Measurements from ENCODE around the gene SETD7.

The SETD7 gene

GRCh38 chr4:139556071-139556723 is at the start of gene SETD7:
SETD7 (minus strand) TSS chr4:139556219; CDS start chr4:139556137, 82 bp downstream.
- DNase-seq: peak; percentile 64 to 71

DNA sequence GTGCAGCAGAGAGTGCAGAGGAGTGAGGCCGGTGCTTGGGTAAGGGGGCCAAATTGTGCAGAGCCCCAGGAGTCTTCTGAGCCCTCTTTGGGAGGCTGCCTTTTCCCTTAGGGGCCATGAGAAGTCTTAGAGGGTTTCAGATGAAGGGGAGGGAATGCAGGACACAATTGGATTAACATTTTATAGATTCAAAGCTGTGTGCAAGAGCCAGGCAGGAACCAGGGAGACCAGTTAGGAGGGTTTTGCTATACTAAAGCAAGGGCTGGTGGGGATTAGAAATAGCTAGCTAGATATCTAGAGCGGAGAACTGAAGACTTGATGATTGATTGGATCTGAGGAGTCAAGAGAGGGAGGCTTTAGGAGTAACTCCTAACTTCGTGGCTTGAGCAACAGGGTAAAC is 49.5 kb upstream of the SETD7 start:
- no peak for DNase-seq

- peak in 1 of 2 experiments; percentile 19 for DNase-seq
These were observed 47.8 kb upstream of the SETD7 start for GRCh38 chr4:139603576-139604410.

- no peak for DNase-seq
These were observed 46.8 kb upstream of the SETD7 start for GRCh38 chr4:139602776-139603360.

DNA sequence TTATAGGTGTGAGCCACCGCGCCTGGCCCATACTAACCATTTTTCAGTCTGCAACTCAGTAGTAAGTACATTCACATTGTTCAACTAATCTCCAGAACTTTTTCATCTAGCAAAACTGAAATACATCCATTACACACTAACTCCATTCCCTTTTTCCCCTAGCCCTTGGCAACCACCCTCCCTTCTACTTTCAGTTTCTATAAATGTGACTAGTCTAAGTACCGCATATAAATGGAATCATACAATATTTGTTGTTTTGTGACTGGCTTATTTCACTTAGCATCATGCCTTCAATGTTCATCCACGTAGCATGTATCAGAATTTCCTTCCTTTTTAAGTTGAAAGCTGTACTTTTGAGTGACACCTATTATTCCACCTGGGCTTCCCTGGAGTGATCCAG is 44.6 kb upstream of the SETD7 start:
- DNase-seq: no peak

DNA sequence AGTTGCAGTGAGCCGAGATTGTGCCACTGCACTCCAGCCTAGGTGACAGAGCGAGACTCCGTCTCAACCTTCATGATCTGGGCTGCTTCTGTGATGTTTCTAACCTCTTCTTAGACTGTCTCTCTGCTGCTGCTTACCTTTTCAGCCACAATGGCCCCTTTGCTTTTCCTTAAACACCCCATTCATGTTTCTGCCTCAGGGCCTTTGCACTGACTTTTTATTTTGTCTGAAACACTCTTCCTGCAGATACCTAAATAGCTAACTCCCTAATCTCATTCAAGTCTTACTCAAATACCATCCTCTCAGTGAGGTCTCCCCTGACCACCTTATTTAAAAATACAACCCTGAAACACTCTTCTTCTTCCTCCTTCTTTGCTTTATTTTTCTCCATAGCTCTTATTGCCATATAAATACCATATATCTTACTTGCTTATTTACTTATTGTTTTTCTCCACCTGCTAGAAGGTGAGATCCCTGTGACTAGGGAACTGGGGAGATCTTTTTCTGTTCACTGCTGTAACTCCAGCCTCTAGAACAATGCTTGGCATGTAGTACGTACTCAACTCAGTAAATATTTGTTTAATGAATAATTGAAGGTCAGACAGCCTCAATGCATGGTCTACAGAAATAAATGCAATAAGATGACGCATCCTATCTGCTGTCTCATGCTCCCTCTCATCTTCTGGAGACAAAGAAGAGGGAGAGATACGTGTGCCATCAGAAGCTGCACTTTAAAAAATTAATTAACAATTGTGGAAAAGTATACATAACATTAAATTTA is 43.8 kb upstream of the SETD7 start:
- DNase-seq: no peak

DNA sequence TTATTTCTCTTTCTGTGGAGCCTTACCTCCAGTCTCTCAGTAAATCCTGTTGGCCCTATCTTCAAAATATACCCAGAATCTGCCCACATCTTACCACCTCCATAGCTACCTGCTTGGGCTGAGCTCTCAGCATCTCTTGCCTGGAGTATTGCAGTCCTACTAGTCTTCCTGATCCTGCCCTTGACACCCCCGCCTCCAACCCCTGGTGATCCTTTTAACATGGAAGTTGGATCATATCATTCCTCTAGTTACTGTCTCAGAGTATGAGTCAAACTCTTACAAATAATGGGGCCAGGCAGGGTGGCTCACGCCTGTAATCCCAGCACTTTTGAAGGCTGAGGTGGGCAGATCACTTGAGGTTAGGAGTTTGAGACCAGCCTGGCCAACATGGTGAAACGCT is 43.1 kb upstream of the SETD7 start:
- no peak for DNase-seq

- no peak for DNase-seq
These were observed 40.8 kb upstream of the SETD7 start for GRCh38 chr4:139596684-139597279.

DNA sequence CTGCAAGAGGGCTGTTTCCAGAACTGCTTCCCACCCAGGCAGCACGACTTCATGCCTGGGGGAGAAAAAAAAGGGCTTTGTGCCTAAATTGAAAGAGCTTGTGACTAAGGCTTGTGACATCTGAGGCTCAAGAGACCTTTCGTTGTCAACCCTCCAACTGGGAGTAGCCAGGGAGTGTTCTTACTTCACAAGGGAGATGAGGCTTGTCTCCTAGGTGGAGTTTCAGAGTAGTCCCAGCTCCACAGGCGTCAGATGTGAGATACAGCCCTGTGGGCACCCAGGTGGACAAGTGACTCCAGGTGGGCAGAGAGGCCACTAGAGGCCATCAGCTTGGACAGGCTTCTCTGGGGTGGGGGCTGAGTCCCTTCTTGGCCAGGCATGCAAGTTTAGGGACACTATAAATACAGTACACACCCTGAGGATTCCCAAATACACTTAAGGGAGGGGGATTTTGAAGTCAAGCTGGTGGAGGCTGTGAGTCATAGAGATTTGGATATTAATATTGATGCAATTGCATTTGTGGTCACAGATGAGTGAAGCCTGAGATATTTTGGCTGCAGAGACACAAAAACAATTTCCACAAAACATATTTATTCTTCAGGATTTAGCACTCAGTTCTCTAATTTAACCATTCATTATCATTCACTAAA is 40.1 kb upstream of the SETD7 start:
- no peak for DNase-seq

GRCh38 chr4:139594591-139595185 is 38.7 kb upstream of the SETD7 start:
- DNase-seq: no peak

DNA sequence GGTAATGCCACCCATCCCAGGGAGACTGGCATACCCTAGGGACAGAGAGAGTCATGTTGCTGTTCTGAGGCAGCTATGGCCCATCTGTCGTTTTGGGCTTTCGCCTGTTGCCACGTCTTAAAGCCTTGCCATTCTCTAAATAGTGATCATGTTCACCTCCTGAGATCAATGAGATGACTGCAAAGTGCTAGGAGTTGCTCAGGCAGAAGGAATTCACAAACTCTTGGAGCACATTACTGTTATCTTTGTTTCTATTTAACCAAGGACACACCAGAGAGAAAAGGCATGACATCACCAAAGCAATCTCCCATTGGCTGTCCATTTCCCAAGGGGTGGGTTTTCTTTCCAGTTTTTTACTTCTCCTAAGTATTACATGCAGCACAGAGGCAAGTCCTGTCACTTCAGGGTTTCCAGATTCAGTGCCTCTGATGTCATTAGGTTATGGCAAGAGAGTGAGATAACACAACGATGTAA is 37.1 kb upstream of the SETD7 start:
- DNase-seq: no peak

GRCh38 chr4:139589336-139590018 is 33.5 kb upstream of the SETD7 start:
- no peak for DNase-seq

- no peak for DNase-seq
These were observed 31.4 kb upstream of the SETD7 start for GRCh38 chr4:139587446-139587845.

DNA sequence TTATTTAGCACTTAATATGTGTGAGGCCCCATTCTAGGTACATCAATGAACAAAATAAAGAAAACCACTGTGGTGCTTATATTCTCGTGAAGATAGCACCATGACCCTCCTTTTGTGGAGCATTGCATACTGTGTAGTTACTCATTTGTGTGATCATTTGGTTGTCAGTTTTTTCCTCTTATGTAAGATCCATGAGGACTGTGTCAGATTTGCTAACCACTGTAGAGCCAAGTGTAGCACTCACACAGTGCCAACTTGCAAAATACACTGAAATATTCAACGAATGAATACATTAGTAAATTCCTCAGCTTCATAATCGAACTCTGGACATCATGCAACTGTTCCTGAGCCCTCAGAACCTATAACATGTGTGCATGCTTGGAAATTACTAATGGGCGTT is 29.5 kb upstream of the SETD7 start:
- DNase-seq: no peak

- no peak for DNase-seq
These were observed 28.8 kb upstream of the SETD7 start for GRCh38 chr4:139584784-139585183.

DNA sequence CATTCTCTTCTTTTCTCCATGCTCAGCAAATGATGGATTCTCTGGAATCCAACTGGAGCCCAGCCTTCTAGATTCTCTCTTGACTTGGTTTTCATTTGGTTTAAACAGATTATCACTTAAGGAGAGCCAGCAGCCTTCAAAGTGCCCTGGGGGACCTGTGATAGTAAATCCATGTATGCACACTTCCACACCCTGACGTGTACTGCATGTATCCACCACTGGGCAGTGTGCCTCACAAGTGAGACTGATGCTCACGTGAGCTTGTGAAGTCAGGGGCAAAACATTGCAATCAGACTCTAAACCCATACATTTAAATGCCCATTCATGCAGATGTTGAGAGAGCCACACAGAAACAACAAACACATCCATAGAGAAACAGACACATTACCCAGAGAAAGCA is 28.0 kb upstream of the SETD7 start:
- DNase-seq: no peak

- no peak for DNase-seq
These were observed 26.0 kb upstream of the SETD7 start for GRCh38 chr4:139582044-139582443.

- no peak for DNase-seq
These were observed 25.1 kb upstream of the SETD7 start for GRCh38 chr4:139581096-139581495.

GRCh38 chr4:139576219-139576618 is 20.2 kb upstream of the SETD7 start:
- no peak for DNase-seq

GRCh38 chr4:139575072-139575471 is 19.1 kb upstream of the SETD7 start:
- DNase-seq: no peak

DNA sequence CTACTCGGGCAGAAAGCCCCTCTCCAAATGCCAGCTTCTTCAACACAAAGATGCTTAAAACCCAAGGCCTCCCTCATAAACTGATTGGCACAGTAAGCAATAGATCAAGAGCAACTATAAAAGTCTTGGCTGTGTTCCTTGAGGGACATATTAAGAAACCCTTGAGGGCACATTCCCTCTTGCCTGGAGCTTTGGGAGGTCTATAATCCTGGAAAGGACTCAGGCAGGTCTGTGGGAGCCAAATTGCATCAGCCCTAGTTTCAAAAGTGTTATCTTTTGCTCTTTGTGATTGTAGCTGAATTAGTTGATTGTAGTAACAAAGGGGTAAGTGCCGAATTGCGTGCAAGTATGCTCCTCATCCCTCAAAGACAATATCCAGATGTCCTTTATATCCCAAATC is 18.6 kb upstream of the SETD7 start:
- DNase-seq: no peak
